NCI-H446 treated with DMSO at 0.1 percent for 48 hours (cell line): ENCODE measurements around the gene CMTM6.
"Not testable (repeated sequence)": the region's sequence is repeated elsewhere in the genome, so short reads cannot be mapped to it uniquely, and the experiment has no call there.

Source experiments
- DNase-seq: peaks from one replicate; lab custom pipeline; 2025; lab: John Stamatoyannopoulos, UW

Gene CMTM6

GRCh38 chr3:32466808-32467207 is 35.8 kb downstream of the CMTM6 start:
- not testable (repeated sequence) for DNase-seq

- DNase-seq, result not testable (repeated sequence)
These were observed 37.9 kb downstream of the CMTM6 start for GRCh38 chr3:32464726-32465125.

GRCh38 chr3:32463415-32463814 is 39.2 kb downstream of the CMTM6 start:
- DNase-seq, result not testable (repeated sequence)

DNA sequence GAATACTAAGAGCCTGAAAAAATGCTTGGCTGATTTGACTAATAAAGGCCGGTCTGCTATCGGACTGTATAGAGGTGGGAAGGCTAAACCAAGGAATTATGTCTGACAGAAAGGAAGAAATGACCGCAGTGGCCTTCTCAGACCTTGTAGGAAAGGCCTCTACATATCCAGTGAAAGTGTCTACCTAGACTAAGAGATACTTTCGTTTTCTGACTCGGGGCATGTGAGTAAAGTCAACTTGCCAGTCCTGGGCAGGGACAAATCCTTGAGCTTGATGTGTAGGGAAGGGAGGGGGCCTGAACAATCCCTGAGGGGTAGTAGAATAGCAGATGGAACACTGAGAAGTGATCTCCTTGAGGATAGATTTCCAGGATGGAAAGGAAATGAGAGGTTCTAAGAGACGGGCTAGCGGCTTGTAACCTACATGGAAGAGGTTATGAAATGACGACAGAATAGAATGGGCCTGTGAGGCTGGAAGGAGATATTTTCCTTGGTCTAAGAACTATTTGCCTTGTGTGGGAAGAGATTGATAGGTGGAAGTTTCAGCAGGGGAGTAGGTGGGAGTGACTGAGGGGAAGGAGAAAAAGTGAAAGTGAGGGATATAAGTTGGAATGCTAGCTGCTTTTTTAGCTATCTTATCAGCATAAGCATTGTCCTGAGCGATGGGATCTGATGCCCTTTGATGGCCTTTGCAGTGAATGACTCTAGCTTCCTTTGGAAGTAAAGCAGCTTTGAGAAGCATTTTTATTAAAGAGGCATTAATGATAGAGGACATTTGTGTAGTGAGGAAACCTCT is 40.3 kb downstream of the CMTM6 start:
- DNase-seq, result not testable (repeated sequence)

DNA sequence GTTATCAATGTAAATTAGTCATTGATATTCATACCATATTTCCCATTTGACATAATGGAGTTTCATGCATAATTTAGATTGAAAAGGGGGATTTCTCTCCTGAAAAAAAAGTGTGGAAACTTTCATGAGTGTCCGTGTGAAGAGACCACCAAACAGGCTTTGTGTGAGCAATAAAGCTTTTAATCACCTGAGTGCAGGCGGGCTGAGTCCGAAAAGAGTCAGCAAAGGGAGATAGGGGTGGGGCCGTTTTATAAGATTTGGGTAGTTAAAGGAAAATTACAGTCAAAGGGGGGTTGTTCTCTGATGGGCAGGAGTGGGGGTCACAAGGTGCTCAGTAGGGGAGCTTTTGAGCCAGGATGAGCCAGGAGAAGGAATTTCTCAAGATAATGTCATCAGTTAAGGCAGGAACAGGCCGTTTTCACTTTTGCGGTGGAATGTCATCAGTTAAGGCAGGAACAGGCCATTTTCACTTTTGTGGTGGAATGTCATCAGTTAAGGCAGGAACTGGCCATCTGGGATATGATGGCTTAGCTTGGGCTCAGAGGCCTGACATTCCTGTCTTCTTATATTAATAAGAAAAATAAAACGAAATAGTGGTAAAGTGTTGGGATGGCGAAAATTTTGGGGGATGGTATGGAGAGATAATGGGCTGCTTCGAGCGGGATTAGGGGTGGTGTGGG is 41.7 kb downstream of the CMTM6 start:
- not testable (repeated sequence) for DNase-seq

DNA sequence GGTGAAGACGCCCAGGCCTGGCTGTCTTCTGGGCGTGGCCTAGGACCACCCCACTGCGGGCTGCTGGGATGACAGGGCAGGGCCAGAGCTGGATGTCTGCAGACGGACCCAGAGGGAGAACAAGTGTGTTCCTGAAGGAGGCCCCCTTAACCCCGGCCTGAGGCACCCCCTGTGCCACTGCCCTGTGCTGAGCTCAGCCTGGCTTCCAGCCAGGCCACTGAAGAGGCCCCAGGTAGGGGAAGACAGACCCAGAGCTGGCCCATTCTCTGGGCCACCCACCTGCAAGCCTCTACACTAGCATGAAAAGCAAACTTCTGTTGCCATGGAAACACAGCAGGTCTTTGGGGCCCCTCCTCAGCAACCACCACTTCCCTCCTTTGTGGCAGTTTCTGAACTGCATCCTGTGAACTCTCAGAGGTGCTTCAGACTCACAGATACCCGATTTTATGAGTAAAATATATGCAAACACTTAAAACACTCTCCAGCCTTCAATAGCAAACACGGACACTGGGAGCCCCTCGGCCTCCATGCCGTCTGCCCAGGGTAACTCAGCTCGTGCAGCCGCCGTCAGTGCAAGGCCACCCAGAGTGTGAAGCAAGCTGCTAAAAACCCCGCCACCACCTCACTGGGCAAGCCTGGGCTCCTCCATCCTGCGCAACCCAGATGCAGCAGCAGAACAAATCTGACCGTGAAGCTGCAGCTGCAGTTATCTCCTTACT is 42.5 kb downstream of the CMTM6 start:
- DNase-seq, result no peak

DNA sequence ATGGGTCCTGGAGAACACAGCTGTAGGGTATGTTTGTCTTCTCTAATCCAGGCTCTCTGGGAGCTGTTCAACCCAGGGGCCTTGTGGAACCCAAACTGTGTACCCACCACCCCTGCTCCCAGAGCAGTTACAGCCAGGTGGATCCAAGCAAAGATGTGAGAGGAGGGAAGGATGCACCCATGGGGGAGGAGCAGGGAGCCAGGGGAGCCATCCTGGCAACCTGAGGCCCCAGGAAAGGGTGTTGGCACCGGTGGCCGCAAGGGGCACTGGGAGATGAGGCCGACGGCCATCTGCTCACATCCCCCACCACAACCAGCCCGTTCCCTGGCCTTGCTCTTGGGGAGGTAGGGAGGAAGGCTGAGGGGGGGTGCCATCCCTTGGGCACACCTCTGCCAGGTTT is 43.2 kb downstream of the CMTM6 start:
- no peak for DNase-seq

DNA sequence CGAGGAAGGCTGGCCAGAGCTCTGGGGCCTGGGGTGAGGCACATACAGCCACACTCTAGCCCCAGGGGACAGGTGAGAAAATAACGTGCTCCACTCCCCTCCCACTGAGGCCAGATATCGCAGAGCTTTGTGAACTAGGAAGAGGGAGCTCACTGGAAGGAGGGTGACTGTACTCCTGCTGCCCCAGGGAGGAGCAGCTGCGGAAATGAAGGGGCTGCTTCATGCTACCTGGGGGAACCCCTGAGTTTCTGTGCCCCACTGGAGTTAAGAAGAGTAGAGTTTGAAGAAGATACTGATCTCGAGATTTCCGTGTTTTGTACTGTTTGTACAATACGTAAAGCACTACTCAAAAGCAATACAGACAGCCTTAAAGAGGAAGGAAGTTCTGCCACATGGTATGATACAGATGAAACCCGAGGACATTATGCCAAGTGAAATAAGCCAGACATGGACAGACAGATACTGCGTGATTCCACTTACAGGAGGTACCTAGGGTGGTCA is 44.6 kb downstream of the CMTM6 start:
- no peak for DNase-seq

DNA sequence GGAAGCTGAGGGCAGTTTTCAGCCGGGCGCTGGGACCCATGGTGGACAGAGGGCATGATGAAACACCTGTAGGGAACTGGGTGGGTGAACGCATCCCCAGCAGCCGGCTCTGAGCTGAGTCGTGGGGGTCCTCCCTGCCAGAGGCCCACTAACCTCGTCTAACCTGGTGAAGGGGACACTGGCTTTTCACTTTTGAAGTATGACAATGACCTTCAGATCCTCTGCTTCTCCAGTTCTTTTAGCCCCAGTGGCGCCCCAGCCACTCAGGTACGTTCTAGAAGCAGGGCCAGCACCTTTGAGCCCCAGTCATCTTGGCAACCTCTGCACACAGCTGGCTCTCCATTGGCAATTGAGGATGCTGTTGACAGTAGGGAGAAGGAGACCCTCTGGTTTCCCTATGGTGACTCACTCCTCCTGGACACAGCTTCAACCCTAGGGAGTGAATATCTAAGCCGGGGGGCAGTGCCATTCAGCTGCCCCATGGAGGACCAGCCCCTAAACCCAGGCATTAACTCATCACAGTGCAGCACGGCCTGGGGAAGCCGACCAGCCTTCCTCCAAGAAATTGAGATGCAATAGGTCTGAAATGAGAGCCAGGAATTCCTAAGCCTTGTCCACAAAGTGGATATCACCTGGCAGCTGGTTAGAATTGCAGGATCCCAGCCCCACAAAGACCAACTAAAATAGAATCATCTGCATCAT is 46.1 kb downstream of the CMTM6 start:
- DNase-seq, result no peak

GRCh38 chr3:32455609-32456428 is 46.8 kb downstream of the CMTM6 start:
- no peak for DNase-seq

GRCh38 chr3:32454731-32455608 is 47.7 kb downstream of the CMTM6 start:
- no peak for DNase-seq

DNA sequence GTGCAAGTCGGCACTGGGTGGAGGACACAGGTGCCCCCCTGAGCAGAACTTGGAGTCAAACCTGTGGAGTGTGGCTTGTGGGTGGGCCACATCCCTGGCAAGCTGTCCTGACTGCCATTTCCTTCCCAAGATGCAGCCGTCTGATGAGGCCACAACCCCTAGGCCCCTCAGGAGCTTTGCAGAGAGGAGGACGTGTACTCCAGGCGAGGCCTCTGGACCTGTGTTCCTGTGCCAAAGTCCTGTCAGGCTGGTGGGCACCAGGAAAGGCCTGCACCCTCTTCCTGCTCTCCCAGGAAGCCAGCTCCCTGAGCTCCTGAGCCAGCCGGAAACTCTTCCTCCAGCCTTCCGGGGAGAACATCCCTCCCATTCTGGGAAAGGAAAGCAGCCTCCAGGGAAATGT is 48.5 kb downstream of the CMTM6 start:
- DNase-seq, result no peak

GRCh38 chr3:32453346-32453745 is 49.3 kb downstream of the CMTM6 start:
- DNase-seq, result no peak

- no peak for DNase-seq
These were observed 50.6 kb downstream of the CMTM6 start for GRCh38 chr3:32452009-32452408.

GRCh38 chr3:32450992-32451659 is 51.5 kb downstream of the CMTM6 start:
- DNase-seq, result no peak

DNA sequence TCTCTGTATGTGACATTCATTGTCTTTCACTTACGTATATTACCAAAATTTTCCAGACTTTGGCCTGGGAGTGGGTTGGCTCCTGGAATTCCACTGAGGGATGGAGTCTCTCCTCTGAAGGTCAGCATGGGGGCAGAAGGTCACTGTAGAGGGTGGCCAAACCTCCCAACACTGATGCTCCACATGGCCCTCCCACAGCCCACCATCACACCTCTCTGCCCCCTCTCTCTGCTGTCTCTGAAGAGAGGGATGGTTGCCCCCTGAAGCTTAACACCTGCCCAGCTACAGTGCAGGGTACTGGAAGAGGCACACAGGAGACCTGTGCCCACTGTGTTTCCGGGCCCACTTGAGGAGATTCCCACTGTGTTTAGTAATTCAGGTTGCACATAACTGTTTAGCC is 52.2 kb downstream of the CMTM6 start:
- no peak for DNase-seq

DNA sequence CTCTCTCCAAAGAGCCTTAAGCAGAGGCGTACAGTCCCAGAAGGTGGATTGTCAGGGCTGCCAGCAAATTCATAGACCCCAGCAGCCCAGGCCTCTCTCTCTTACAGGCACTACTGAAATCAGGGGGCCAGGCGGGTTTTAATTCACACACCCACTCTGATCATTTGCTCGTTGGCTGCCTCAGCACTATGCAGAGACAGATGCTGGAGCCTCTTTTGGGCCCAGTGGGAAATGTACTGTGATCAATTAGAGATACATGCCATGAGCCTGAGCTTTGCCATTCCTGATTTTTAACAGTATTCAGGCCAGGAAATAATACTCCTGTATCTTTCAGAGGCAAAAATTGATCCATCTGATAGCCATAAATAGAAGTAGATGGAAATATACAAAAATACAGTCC is 53.0 kb downstream of the CMTM6 start:
- DNase-seq, result no peak

- no peak for DNase-seq
These were observed 53.8 kb downstream of the CMTM6 start for GRCh38 chr3:32448686-32449474.
